Subcutaneous adipose tissue (tissue), 4 donors: ENCODE results near the gene ASB2. TPM values are rescaled to one million over a fixed set of nuclear protein-coding genes. Genes with fewer than 3 reads are reported as not detected.

Source experiments
- total RNA-seq, 4 donors: library from RNA; depleted of rRNA; stranded (reverse); fragments of >200 nt; gene quantifications; one replicate each; pipeline ENCODE4 v1.1.0, GENCODE V29; 2016
- TF ChIP-seq, protein P1 (sequence below): fragments of 450-650 bp; IDR thresholded peaks from one replicate; pipeline ENCODE4 v1.5.1; 2016; ENCODE audit warnings: low read depth, mild to moderate bottlenecking, control low read depth, antibody characterized with exemption, moderate library complexity

Gene ASB2
- total RNA-seq, 4 donors from 2014 or later: 0.34 TPM; not detected in 3

DNA sequence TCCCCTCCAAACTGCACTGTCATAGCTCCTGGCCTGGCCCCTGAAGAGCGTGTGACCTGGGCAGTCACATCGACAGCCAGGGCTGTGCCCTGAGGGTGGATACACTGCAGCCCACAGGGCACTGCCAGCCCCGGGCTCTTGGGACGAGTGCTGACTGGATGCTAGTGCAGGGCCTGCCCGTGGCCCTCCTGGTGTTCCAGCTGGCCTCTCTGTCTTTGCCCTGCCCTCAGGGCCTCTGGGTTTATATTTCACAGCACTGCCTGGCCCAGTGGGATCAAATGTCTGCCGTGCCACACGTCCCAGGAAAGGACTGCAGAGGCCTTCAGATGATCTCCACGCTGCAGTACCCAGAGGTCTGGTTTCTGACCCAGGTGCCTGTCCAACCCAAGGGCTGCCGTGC lies 10.6 kb upstream of the ASB2 start:
- TF ChIP-seq, protein P1, sequence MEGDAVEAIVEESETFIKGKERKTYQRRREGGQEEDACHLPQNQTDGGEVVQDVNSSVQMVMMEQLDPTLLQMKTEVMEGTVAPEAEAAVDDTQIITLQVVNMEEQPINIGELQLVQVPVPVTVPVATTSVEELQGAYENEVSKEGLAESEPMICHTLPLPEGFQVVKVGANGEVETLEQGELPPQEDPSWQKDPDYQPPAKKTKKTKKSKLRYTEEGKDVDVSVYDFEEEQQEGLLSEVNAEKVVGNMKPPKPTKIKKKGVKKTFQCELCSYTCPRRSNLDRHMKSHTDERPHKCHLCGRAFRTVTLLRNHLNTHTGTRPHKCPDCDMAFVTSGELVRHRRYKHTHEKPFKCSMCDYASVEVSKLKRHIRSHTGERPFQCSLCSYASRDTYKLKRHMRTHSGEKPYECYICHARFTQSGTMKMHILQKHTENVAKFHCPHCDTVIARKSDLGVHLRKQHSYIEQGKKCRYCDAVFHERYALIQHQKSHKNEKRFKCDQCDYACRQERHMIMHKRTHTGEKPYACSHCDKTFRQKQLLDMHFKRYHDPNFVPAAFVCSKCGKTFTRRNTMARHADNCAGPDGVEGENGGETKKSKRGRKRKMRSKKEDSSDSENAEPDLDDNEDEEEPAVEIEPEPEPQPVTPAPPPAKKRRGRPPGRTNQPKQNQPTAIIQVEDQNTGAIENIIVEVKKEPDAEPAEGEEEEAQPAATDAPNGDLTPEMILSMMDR: no peak

DNA sequence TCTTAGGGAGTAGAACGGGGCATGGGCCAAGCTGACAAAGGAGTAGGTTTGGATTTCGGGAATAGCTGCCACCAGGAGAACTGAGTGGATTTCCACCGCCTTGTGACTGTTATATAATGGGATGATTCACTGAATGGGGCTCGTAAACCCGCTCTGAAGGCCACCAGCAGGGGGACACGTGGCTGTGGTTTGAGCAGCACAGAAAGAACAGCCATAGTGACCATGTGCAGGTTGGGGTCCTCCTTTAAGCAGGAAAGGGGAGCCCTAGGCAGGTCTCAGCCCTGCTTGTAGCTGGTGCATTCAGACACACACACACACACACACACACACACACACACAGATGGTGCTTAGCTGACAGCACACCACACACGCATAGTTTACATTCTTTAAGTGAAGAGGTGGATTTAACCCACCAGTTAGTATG lies 8.6 kb upstream of the ASB2 start:
- TF ChIP-seq, protein P1: no peak

DNA sequence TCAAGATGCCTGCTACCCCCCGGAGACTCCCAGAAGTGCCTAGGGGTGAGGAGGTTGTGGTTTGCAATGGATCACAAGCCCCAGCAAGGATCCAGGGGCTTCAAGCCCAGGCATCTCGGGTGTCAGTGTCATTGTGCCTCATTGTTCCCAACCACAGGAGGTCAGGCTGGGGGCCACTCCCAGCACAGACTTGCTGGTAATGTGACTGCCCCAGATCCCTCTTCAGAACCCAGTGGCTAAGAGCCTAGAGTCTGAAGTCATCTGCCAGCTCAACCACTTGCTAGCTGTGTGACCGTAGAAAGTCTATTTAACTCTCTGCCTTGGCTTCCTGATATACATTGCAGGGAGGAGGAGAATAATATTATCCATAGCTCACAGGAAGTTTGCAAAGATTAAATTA lies 7.7 kb upstream of the ASB2 start:
- TF ChIP-seq, protein P1: no peak

DNA sequence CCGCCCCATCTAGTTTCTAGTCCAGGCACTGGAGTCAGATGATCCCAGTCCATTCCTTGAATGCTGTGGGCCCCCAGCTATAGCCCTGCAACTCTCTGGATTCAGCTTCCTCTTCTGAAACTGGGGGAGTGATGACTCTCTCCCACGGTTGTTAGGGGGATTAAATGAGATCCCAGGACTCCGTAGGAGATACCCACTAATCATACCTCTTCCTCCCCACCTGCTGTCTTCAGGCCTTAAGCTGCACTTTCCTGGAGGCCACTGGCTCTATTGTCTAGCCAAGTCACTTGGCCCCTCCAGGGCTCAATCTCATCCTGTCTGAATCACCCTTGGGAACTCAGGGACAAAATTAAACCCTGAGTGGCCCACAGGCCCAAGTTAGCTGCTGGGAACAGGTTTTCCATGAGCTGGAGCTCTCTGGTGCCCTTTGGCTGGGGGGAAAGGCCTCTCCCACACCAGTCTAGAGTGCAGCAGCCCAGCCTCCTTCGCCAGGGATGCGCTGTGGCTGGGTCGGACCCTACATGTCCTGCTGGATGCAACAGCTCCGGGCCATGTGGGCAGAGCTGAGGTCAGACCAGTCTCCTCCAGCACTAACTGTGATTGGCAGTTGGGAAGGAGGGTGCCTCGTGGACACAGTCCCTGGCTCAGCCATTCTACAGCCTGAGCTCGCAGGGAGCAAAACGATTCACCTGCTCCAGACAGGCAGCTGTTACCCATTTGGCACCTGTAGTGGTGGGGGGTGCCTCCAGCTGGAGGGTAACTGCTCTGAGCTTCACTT lies 6.0 kb upstream of the ASB2 start:
- TF ChIP-seq, protein P1: no peak

DNA sequence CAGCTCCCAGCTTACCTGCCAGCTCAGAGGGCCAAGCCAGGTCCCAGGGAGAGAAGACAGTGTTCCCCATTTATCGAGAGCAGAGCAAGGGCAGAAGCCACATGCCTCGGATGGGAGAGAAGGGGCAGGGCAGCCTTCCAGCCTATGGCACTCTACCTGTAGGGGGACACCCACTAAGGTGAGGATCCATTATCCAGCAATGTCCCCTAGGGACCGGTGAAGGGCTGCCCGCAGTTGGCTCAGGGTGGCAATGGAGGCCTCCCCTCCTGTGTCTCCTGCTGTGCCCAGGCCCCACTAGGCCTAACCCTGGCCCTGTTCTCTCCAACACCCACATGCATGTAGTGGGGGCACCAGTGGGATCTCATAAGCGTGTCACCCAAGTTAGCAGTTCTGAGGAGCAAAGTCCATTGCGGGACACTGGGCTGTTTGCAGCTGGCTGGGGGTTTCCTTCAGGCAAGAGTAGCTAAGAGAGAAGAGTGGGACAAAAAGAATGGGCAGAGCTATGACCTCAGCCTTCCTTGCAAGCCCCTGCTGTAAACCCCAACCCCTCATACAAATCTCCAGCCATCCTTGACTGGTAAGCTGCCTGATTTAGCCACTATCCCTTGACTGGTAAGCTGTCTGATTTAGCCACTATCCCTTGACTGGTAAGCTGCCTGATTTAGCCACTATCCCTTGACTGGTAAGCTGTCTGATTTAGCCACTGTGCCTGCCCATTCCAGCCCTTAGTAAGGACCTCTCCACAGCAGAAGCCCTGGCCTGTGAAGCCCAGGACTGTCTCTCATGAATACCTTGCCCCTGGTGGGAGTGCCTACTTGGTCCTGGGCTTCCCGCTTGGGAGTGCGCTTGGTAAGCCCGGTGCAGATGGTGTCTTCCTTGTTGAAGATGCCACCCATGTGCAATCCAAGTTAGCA lies 5.2 kb upstream of the ASB2 start:
- TF ChIP-seq, protein P1: no peak

DNA sequence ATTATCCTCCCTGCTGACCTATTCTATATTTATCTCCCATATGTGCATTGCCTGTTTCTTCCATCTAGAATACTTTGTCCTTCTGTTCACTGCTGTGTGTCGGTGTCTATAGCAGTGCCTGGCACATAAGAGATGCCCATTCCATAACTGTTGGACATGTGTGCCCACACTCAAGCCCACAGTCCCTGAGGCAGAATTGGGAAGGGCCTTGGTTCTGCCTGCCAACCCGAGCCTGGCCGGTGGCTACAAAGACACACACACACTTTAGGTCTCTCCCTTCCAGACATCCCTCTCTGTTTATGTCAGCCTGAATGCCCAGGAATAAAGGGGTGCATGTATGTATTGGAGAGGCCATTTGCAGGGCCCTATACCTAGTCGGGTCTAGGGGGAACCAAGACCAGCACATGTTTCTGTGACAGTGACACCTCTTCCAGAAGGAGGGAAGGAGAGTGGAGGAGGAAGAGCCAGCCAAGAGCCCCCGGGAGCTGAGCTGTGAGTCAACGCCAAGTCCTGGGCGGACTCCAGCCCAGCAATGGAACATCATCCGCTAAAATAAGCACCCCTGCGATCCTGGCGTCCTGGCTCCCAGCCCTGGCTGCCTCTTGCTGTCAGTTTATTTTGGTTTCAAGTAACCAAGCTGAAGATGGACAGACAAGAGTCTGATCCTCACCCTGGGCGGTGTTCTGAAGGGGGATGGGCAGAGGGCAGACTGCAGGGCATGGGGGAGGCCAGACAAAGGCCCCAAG lies 4.3 kb upstream of the ASB2 start:
- TF ChIP-seq, protein P1: no peak
